ENCODE results near the gene GTF2I. TPM values are rescaled to one million over a fixed set of nuclear protein-coding genes. Genes with fewer than 3 reads are reported as not detected.
"Not testable (repeated sequence)": the region's sequence is repeated elsewhere in the genome, so short reads cannot be mapped to it uniquely, and the experiment has no call there.

Gene GTF2I
- total RNA-seq, 1 donor from 2014 or later, result 176 TPM

- no peak for DNase-seq
These were observed 60.4 kb downstream of the GTF2I start for GRCh38 chr7:74717889-74718288.

- no peak for DNase-seq
These were observed 60.8 kb downstream of the GTF2I start for GRCh38 chr7:74718336-74718735.

DNA sequence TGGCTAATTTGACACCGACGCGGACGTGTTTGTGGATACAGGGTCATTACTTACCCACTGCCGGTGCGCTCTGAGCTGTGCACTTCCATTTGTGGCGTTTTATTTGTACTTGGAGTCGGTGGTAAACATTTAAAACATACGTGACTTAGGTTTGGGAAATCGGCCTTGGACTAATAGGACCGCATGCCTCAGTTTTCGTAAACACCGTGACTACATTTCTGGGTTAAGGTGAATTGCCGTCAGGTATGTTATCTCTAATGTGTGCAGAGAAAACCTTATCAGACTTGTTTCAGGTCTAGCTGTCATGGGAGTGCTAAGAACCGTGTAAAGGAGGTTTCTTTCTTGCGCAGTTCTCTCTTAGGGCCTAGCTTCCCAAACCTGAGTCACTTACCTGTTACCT, 64.6 kb downstream of the GTF2I start:
- DNase-seq, result no peak

DNA sequence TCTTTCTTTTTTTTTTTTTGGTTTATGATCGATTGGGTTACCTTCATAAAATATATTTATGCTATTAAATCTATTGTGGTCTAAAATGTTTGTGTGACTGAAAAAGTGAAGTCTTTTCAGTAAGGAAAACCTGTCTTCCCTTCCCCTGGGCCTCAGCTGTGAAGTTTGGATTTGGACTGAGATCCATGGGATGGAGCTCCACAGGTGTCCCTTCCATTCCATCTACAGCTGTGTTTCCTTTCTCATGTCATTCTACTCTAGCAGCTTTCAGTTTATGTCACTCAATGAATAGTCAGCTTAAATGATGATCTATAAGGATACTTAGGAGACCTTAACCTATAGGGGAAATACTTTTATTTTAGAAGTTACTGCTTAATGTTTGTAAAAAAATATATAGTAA, 68.3 kb downstream of the GTF2I start:
- no peak for DNase-seq

DNA sequence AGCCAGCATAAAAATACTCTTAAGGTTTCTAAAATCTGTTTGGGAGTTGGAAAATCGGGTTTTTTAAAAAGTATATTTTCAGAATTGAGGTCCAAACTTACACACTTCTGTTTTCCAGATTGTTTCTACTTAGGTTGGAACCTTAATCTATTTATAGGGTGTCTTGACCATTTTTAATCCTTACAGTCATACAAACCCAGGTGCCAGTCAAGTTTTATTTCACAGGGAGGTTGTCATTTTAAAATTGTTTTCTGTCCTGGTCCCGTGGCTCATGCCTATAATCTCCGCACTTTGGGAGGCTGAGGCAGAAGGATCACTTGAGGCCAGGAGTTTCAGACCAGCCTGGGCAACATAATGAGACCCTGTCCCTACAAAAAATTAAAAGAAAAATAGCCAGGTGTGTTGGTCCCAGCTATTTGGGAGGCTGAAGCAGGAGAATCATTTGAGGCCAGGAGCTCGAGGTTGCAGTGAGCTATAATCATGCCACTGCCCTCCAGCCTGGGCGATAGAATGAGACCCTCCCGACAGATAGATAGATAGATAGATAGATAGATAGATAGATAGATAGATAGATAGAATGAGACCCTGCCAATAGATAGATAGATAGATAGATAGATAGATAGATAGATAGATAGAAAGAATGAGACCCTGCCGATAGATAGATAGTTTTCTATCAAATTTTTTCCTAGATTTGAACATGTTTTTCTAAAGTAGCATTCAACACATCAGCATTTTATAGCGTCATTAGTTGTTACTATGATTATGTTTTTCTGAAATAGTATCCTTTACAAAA, 69.0 kb downstream of the GTF2I start:
- DNase-seq, result no peak

DNA sequence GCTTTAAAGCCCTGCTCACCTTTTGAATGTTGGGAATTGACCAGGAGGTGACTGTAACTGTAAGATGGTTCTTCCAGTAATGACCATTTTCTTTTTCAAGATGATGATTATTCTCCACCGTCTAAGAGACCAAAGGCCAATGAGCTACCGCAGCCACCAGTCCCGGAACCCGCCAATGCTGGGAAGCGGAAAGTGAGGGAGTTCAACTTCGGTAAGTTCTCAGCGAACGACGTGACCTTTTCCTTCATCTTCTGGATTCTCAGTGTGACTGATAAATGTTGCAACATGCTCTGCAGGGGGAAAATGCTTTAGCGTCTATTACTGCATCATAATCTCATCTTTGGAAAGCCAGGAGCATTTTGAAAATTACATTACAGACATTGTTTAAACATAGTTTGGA, 71.2 kb downstream of the GTF2I start:
- not testable (repeated sequence) for DNase-seq

DNA sequence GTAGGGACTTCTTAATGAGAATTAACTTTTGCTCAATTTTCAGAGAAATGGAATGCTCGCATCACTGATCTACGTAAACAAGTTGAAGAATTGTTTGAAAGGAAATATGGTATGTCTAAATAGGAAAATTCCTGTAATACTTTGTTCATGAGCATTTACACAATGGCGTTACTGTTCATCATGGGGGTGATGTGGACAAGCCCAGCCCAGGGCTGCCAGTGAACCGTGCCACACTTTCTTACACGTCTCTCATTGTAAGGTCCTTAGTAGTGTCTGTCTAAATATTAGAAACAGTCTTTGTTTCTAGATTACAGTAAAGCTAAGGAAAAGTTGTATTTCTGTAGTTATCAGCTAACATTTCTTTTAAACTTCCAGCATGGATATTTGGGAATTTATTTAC, 72.7 kb downstream of the GTF2I start:
- DNase-seq, result not testable (repeated sequence)

DNA sequence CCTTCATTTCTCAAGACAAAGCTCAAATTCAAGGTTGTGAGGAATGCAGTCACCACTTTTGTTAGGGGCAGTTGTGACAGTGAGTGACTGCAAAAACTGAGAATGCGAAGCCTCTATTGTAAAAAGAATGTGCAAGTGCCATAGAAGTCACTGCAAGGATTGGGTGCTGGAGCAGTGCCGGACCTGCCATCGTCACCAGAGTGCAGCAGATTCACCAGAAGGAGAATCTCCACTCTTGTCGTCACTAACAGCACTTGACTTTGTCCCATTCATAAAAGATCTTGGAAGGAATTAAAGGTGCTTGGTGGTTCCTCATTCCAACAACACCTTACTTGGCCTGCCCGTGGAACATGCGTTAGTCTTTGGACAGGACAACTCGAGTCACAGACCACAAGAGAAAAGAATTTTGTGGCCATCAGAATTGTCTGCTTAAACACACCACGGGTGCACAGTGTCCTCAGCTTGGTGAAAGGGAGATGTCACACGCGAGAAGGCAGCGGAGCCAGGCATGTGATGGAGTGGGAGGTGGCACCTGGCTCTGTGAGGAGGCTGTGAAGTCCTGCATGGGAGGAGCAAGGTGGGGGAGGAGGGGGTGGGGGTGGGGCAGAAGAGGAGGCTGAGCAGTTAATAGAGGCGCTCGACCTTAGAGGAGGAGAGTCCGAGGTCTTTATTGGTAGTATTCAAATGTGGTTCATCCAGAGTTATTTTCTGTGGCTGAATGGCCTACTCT, 82.6 kb downstream of the GTF2I start:
- DNase-seq, result not testable (repeated sequence)

GRCh38 chr7:74743936-74744557, 86.5 kb downstream of the GTF2I start:
- not testable (repeated sequence) for DNase-seq

- not testable (repeated sequence) for DNase-seq
These were observed 96.5 kb downstream of the GTF2I start for GRCh38 chr7:74753921-74754482.

DNA sequence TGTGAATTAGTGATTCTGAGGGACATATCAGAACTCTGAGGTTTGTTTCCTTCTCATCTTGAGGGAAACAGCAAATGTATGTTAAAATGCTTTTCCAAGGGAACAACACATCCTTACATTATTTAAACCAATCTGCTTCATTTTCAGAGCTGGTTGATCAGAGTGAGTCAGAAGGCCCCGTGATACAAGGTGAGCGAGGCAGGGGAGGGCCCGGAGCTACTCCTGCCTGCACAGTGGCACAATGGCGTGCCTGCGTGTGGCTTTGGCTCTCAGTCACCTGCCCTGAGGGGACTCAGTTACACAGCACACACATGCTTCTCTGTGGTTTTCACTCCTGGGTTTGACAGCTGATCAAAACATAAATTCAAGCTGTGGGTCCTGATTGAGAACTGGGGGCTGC, 99.2 kb downstream of the GTF2I start:
- DNase-seq, result not testable (repeated sequence)

- not testable (repeated sequence) for DNase-seq
These were observed 100.8 kb downstream of the GTF2I start for GRCh38 chr7:74758268-74758667.

- not testable (repeated sequence) for DNase-seq
These were observed 101.5 kb downstream of the GTF2I start for GRCh38 chr7:74758982-74759381.

DNA sequence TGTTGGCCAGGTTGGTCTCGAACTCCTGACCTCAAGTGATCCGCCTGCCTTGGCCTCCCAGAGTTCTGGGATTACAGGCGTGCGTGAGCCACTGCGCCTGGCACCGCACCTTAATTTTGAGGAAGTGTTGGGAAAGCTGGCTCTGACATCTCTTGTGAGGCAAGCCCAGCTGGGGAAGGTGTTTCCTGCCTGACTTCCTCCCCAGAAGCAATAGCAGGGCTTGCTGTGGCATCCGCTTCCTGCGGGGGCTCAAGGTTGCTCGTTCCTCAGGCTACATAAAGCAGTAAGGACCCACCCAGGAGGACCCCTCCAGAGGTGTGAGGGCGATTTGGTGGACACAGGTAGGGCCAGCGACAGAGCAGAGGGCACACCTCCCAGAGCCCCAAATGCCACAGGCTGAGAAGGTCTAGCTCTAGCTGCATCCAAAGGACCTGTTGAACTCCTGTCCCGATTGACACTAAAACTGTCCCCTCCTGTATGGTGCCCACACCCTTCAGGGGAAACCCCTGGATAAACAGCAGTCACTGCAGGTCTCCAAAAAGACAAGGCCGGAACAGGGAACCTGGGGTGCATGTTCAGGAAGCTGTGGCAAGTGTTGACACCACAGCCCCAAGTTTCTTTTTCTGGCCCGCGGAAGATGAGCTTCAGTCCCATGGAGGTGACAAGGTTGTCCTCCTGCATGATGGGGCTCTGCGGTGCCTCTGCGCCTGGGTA, 107.8 kb downstream of the GTF2I start:
- DNase-seq, result not testable (repeated sequence)

- DNase-seq, result not testable (repeated sequence)
These were observed 109.0 kb downstream of the GTF2I start for GRCh38 chr7:74766509-74766908.

GRCh38 chr7:74766991-74767390, 109.5 kb downstream of the GTF2I start:
- DNase-seq, result not testable (repeated sequence)

GRCh38 chr7:74770062-74770461, 112.5 kb downstream of the GTF2I start:
- DNase-seq, result not testable (repeated sequence)

DNA sequence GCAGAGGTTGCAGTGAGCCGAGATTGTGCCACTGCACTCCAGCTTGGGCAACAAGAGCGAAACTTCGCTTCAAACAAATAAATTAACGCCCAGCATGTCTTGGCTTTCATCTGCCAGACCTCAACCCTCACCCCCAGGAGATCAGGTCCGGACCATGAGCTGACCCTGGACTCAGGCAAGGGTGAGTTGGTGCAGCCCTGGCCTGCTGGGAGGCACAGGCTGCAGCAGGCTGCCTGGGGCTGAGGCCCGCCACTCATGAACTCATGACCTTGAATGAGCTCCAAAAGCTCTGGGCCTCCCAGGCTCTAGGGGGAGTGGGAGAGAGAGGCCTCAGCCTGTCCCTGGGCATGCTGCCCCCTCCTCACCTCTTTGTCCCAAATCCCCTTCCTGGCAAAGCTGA, 114.6 kb downstream of the GTF2I start:
- DNase-seq, result not testable (repeated sequence)

- not testable (repeated sequence) for DNase-seq
These were observed 116.5 kb downstream of the GTF2I start, which contains the start of gene NCF1 for GRCh38 chr7:74773760-74774750. Gene NCF1 (plus strand): TSS chr7:74774011. CDS start chr7:74774032, 21 bp downstream.

- not testable (repeated sequence) for DNase-seq
These were observed 117.6 kb downstream of the GTF2I start for GRCh38 chr7:74775111-74775510.

- DNase-seq, result not testable (repeated sequence)
These were observed 121.5 kb downstream of the GTF2I start for GRCh38 chr7:74779053-74779452.

Data from skin of body (tissue), 2 donors.